Measurements from ENCODE around the gene SLC25A21. TPM values are rescaled to one million over a fixed set of nuclear protein-coding genes. Genes with fewer than 3 reads are reported as not detected.

Gene SLC25A21
- total RNA-seq, 1 experiment from 2014 or later = 1.4 TPM

DNA sequence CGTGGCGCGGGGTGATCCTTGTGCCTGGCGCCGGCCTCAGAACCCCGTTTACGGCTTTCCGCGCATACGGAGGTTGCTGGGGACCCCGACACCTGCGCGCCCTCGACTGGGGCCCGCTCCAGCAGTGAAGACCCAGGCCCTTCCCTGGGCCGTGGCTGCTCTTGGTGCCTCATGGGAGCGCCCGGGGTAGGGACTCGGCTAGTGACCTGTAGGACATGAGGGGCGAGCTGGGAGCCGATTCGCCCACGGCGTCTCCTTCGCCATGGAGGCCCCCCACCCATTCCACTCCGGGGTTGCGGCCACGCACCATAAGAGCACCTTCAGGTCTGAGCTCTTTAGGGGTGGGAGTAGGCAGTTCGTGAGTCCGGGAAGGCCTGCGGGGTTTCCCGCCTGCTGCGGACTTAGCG lies 525.0 kb downstream of the SLC25A21 start:
- peaks cover 5% of the 10 kb centered on the region for H3K36me3 Mint-ChIP-seq (ENCODE audit: insufficient read depth, unreplicated experiment)
- no peaks in the 10 kb centered on the region for H3K27me3 Mint-ChIP-seq (ENCODE audit: insufficient read depth, unreplicated experiment)
- H3K9me3 Mint-ChIP-seq (ENCODE audit: unreplicated experiment) = no peaks in the 10 kb centered on the region
- no TSS peak for BruUV-seq (replicated peaks)
- POLR2A ChIA-PET = interaction anchor here (1.1 to 3.0 kb wide), 4 partner anchors 28 to 503 kb away, joined by 4 to 15 read pairs (median 10); no protein-coding TSS in a partner anchor
- H3K4me1 Mint-ChIP-seq (ENCODE audit: insufficient read depth, unreplicated experiment) = peaks cover 5% of the 10 kb centered on the region
- CTCF ChIA-PET = interaction anchor here (0.6 to 9.6 kb wide), 45 partner anchors 11 to 802 kb away, joined by 3 to 157 read pairs (median 4); partner anchors contain the start of gene PAX9
- DNase-seq (ENCODE audit: unreplicated experiment) = no peak
- TF ChIP-seq CTCF (IDR thresholded peaks at IDR 0.05; ENCODE audit: unreplicated experiment) = no peak
- intact Hi-C loops (cut with micrococcal nuclease) = no loop called here
- H3K4me3 Mint-ChIP-seq (ENCODE audit: unreplicated experiment) = peak overlapping the region; percentile 71
- no peak overlapping the region for H3K27ac Mint-ChIP-seq (ENCODE audit: low read depth, unreplicated experiment)

- no peak for TF ChIP-seq CTCF (IDR thresholded peaks at IDR 0.05; ENCODE audit: unreplicated experiment)
- CTCF ChIA-PET = interaction anchor here (0.6 to 9.6 kb wide), 38 partner anchors 11 to 803 kb away, joined by 3 to 157 read pairs (median 4); partner anchors contain the start of gene PAX9
- Mint-ChIP-seq H3K9me3 (ENCODE audit: unreplicated experiment) (no peaks in the 10 kb centered on the region), H3K27ac (ENCODE audit: low read depth, unreplicated experiment) (peak overlapping the region; percentile 42), H3K4me1 (ENCODE audit: insufficient read depth, unreplicated experiment) (peaks cover 5% of the 10 kb centered on the region), H3K36me3 (ENCODE audit: insufficient read depth, unreplicated experiment) (peaks cover 5% of the 10 kb centered on the region), H3K27me3 (ENCODE audit: insufficient read depth, unreplicated experiment) (no peaks in the 10 kb centered on the region), H3K4me3 (ENCODE audit: unreplicated experiment) (peak overlapping the region; percentile 47)
- intact Hi-C loops (cut with micrococcal nuclease) = no loop called here
- no peak for DNase-seq (ENCODE audit: unreplicated experiment)
- POLR2A ChIA-PET = interaction anchor here (1.1 to 3.0 kb wide), 3 partner anchors 27 to 471 kb away, joined by 4 to 15 read pairs (median 11); no protein-coding TSS in a partner anchor
- BruUV-seq (replicated peaks) = no TSS peak
Observed at GRCh38 chr14:36646664-36647416, 525.6 kb downstream of the SLC25A21 start.

- BruUV-seq (replicated peaks) = no TSS peak
- ChIA-PET POLR2A (no interaction called here), CTCF (interaction anchor here (0.6 to 1.6 kb wide), 2 partner anchors 15 to 397 kb away, joined by 3 to 6 read pairs; no protein-coding TSS in a partner anchor)
- no peaks in the 10 kb centered on the region for H3K4me1 Mint-ChIP-seq (ENCODE audit: insufficient read depth, unreplicated experiment)
- no peak for DNase-seq (ENCODE audit: unreplicated experiment)
- no peak for TF ChIP-seq CTCF (IDR thresholded peaks at IDR 0.05; ENCODE audit: unreplicated experiment)
- H3K27me3 Mint-ChIP-seq (ENCODE audit: insufficient read depth, unreplicated experiment) = no peaks in the 10 kb centered on the region
- no peak overlapping the region for H3K4me3 Mint-ChIP-seq (ENCODE audit: unreplicated experiment)
- peaks cover 2% of the 10 kb centered on the region for H3K36me3 Mint-ChIP-seq (ENCODE audit: insufficient read depth, unreplicated experiment)
- H3K9me3 Mint-ChIP-seq (ENCODE audit: unreplicated experiment) = no peaks in the 10 kb centered on the region
- no peak overlapping the region for H3K27ac Mint-ChIP-seq (ENCODE audit: low read depth, unreplicated experiment)
- intact Hi-C loops (cut with micrococcal nuclease) = no loop called here
Observed at GRCh38 chr14:36633580-36633979, 538.8 kb downstream of the SLC25A21 start.

Small RNA genes within 50 kb of the gene (microRNA-seq; reads per million reads assigned to microRNA genes)
- gene MIR4503 = not detected

Other genes with a start within 250 kb of the SLC25A21 start
- gene MIPOL1, start 25.3 kb upstream of the SLC25A21 start, total RNA-seq (2022) = 16.0 and 16.3 TPM in 2 replicates

All from MCF 10A (cell line).